Measurements from ENCODE around the gene CKMT2.

- TF ChIP-seq CTCF (IDR thresholded peaks at IDR 0.05) (no peak), EP300 (IDR thresholded peaks at IDR 0.05) (no peak), POLR2A (IDR thresholded peaks at IDR 0.05) (no peak)
Measured at GRCh38 chr5:81203729-81204128, 29.4 kb upstream of the CKMT2 start.
